Measurements from ENCODE around the gene RASGEF1C.

The RASGEF1C gene

DNA sequence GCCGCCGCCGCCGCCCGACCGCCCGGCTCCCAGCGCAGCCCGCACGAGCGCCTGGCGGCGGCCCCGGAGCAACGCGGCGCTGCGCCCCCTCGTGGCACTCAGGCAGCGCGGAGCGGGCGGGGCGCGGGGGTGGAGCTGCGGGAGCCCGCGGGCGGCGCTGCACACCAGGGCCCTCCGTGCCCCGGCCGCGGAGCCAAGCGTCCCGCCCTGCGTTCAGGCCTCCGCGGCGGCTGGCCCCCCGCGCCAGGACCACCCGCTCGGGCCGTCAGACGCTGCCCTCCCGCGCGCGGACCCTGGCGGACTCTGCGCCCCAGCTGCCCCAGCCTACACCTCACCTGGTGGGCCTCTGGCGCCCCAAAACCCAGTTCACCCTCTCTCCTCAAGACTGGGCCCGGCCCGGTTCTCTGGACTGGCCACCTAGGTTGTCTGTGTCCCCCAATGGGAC lies at the start of gene RASGEF1C:
RASGEF1C (minus strand) TSS at position 75 of the 445 bp plus-strand sequence. CDS start 71,159 bp downstream, outside the sequence.
- no peaks in the 10 kb centered on the region for H3K36me3 ChIP-seq (replicated peaks)
- no peaks in the 10 kb centered on the region for H3K27me3 ChIP-seq (ENCODE audit: low read depth)
- no peaks in the 10 kb centered on the region for H3K9me3 ChIP-seq
- H3K4me3 ChIP-seq: peak within 1 kb of the TSS; percentile 44
- H3K4me1 ChIP-seq: peaks cover 6% of the 10 kb centered on the region; the same call in 1 of the 2 replicates
- in situ Hi-C loops (cut with MboI; ENCODE audit: low sequenced_read_pairs): no loop called here
- DNase-seq (ENCODE audit: low spot score in 2 of 2): peak; percentile 71 to 79

DNA sequence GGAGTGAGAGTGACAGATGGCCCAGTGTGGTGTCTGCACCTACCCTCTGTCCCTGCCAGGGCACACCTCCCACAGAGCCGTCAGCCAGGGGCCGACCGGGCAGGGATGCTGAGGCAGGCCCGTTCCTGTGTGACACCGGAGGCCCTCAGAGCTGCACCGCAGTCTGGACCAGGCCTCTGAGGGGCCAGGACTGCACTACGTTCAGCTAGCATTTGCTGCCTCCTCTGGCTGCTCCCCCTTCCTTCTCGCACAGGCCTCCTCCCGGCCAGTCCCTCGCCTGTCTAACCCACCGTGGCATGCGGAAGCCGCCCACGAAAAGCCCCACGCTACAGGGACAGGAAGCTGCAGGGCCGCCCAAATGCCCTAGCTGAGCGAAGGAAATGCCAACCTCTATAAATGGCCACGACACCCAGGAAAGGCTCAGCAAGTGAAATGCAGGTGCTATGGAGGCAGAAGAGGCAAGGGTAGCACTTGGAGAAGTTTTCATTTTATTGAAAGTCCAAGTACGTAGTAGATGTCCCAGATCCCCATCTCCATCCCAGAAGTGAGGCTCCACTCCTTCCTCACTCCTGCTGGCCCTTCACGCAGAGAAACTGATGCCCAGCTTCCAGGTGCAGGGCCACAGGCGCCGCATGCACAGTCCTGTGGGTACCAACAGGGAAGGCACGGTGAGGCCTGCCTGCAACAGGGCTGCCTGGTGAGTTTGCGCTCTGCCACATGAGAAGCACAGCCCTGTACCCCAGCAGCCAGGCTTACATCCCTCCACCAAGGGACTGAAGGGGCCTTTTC lies 44.2 kb upstream of the RASGEF1C start:
- H3K36me3 ChIP-seq (replicated peaks): peaks cover 45% of the 10 kb centered on the region
- in situ Hi-C loops (cut with MboI; ENCODE audit: low sequenced_read_pairs): no loop called here
- H3K27me3 ChIP-seq (ENCODE audit: low read depth): no peaks in the 10 kb centered on the region
- no peak overlapping the region for H3K4me3 ChIP-seq
- no peaks in the 10 kb centered on the region for H3K4me1 ChIP-seq
- no peak for DNase-seq (ENCODE audit: low spot score in 2 of 2)
- peaks cover 24% of the 10 kb centered on the region for H3K9me3 ChIP-seq

DNA sequence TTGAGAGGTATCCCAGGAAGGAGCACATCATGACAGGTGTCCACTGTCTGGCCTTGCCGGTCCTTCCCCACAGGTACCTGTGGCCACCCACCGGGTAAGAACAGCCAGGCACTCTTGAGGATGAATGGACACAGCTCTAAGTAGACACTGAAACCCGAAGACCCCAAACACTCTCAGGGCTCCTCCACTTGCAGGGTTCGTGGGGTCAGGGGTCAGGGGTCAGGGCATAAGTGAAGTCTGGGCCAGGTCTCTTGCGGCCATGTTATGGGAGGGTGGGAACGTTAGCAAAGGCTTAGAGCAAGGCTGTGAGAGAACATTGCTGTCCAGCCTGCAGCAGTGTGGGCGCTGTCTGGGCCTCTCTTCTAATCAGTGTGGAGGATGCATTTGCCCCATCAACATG lies 42.9 kb upstream of the RASGEF1C start:
- no peak overlapping the region for H3K4me3 ChIP-seq
- no peak for DNase-seq (ENCODE audit: low spot score in 2 of 2)
- peaks cover 24% of the 10 kb centered on the region for H3K9me3 ChIP-seq
- H3K27me3 ChIP-seq (ENCODE audit: low read depth): no peaks in the 10 kb centered on the region
- peaks cover 47% of the 10 kb centered on the region for H3K36me3 ChIP-seq (replicated peaks)
- in situ Hi-C loops (cut with MboI; ENCODE audit: low sequenced_read_pairs): no loop called here
- H3K4me1 ChIP-seq: no peaks in the 10 kb centered on the region

DNA sequence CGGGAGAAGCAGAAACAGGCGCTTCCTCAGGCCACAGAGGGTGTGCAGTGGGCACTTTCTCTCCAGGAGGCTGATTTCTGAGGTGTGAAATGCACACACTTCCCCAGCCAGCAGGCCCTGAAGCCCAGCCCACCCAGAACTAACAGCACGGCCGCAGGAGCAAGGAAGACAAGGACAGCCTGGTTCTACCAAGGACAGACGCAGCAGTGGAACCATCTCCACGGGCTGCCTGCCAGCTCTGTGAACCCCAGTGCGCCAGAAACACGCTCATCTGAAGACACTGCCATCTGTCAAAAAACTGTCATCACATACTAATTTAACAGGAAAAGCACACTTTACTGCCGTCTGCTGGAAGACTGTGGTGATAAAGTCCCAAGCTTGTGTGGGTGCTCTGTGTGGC lies 42.1 kb upstream of the RASGEF1C start:
- peaks cover 24% of the 10 kb centered on the region for H3K9me3 ChIP-seq
- H3K27me3 ChIP-seq (ENCODE audit: low read depth): no peaks in the 10 kb centered on the region
- H3K36me3 ChIP-seq (replicated peaks): peaks cover 47% of the 10 kb centered on the region
- H3K4me1 ChIP-seq: no peaks in the 10 kb centered on the region
- H3K4me3 ChIP-seq: no peak overlapping the region
- DNase-seq (ENCODE audit: low spot score in 2 of 2): no peak
- in situ Hi-C loops (cut with MboI; ENCODE audit: low sequenced_read_pairs): no loop called here

- H3K27me3 ChIP-seq (ENCODE audit: low read depth): no peaks in the 10 kb centered on the region
- DNase-seq (ENCODE audit: low spot score in 2 of 2): no peak
- peaks cover 22% of the 10 kb centered on the region for H3K9me3 ChIP-seq
- no peaks in the 10 kb centered on the region for H3K4me1 ChIP-seq
- H3K36me3 ChIP-seq (replicated peaks): peaks cover 47% of the 10 kb centered on the region
- in situ Hi-C loops (cut with MboI; ENCODE audit: low sequenced_read_pairs): no loop called here
- no peak overlapping the region for H3K4me3 ChIP-seq
These were observed 41.3 kb upstream of the RASGEF1C start for GRCh38 chr5:180250329-180250728.

GRCh38 chr5:180241600-180241999 lies 32.6 kb upstream of the RASGEF1C start:
- no peak for DNase-seq (ENCODE audit: low spot score in 2 of 2)
- in situ Hi-C loops (cut with MboI; ENCODE audit: low sequenced_read_pairs): no loop called here
- Histone ChIP-seq H3K4me1 (no peaks in the 10 kb centered on the region), H3K36me3 (replicated peaks) (peaks cover 27% of the 10 kb centered on the region), H3K4me3 (no peak overlapping the region), H3K27me3 (ENCODE audit: low read depth) (no peaks in the 10 kb centered on the region), H3K9me3 (no peaks in the 10 kb centered on the region)

- H3K4me3 ChIP-seq: no peak overlapping the region
- H3K27me3 ChIP-seq (ENCODE audit: low read depth): no peaks in the 10 kb centered on the region
- no peak for DNase-seq (ENCODE audit: low spot score in 2 of 2)
- H3K36me3 ChIP-seq (replicated peaks): peaks cover 36% of the 10 kb centered on the region
- no peaks in the 10 kb centered on the region for H3K4me1 ChIP-seq
- in situ Hi-C loops (cut with MboI; ENCODE audit: low sequenced_read_pairs): no loop called here
- H3K9me3 ChIP-seq: no peaks in the 10 kb centered on the region
These were observed 29.6 kb upstream of the RASGEF1C start for GRCh38 chr5:180238631-180239030.

- Histone ChIP-seq H3K27me3 (ENCODE audit: low read depth) (no peaks in the 10 kb centered on the region), H3K4me1 (no peaks in the 10 kb centered on the region), H3K36me3 (replicated peaks) (peaks cover 39% of the 10 kb centered on the region), H3K9me3 (no peaks in the 10 kb centered on the region), H3K4me3 (no peak overlapping the region)
- no peak for DNase-seq (ENCODE audit: low spot score in 2 of 2)
- in situ Hi-C loops (cut with MboI; ENCODE audit: low sequenced_read_pairs): no loop called here
These were observed 26.8 kb upstream of the RASGEF1C start for GRCh38 chr5:180235846-180236245.

DNA sequence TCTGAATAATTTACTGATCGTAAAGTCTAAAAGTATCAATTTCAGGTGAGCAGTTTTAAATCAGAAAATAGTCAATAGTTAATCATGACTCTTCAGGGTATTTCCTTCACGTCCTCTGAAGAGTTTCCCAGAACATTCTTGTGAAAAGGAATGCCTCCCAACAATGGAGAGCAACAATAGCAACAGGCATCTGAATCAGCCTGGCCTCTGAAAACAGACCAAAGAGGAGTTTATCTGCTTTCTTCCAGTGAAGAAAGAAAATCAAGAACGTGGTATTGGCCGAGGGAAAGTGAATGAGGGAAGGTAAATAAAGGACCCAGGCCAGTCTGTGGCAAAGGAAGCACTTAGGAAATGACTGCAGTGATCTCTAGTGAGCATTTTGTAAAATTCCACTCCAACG lies 26.1 kb upstream of the RASGEF1C start:
- in situ Hi-C loops (cut with MboI; ENCODE audit: low sequenced_read_pairs): no loop called here
- DNase-seq (ENCODE audit: low spot score in 2 of 2): no peak
- Histone ChIP-seq H3K4me3 (no peak overlapping the region), H3K36me3 (replicated peaks) (peaks cover 31% of the 10 kb centered on the region), H3K27me3 (ENCODE audit: low read depth) (no peaks in the 10 kb centered on the region), H3K9me3 (no peaks in the 10 kb centered on the region), H3K4me1 (no peaks in the 10 kb centered on the region)

- no peak for DNase-seq (ENCODE audit: low spot score in 2 of 2)
- Histone ChIP-seq H3K4me3 (no peak overlapping the region), H3K9me3 (no peaks in the 10 kb centered on the region), H3K27me3 (ENCODE audit: low read depth) (no peaks in the 10 kb centered on the region), H3K4me1 (no peaks in the 10 kb centered on the region), H3K36me3 (replicated peaks) (peaks cover 27% of the 10 kb centered on the region)
- in situ Hi-C loops (cut with MboI; ENCODE audit: low sequenced_read_pairs): no loop called here
These were observed 25.3 kb upstream of the RASGEF1C start for GRCh38 chr5:180234271-180234670.

DNA sequence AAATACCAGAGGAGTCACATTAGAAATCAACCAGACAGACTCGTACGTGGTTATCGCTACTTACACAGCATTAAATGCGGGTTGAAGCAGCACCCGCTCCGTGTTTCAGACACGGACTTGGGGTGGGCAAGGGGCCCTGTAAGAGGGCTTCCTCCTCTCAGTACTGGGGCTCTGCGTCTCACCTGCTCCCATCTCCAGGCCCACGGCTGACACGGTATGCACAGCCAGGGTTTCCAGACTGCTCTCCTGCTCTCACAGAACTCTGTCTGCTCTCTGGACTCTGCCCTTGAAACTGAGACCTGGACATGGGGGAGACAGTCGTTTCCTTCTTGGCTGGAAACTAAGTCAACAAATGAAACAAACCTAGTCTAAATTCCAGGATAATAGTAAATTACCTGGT lies 24.7 kb upstream of the RASGEF1C start:
- Histone ChIP-seq H3K9me3 (no peaks in the 10 kb centered on the region), H3K4me1 (no peaks in the 10 kb centered on the region), H3K27me3 (ENCODE audit: low read depth) (no peaks in the 10 kb centered on the region), H3K36me3 (replicated peaks) (peaks cover 26% of the 10 kb centered on the region), H3K4me3 (no peak overlapping the region)
- in situ Hi-C loops (cut with MboI; ENCODE audit: low sequenced_read_pairs): no loop called here
- DNase-seq (ENCODE audit: low spot score in 2 of 2): no peak

DNA sequence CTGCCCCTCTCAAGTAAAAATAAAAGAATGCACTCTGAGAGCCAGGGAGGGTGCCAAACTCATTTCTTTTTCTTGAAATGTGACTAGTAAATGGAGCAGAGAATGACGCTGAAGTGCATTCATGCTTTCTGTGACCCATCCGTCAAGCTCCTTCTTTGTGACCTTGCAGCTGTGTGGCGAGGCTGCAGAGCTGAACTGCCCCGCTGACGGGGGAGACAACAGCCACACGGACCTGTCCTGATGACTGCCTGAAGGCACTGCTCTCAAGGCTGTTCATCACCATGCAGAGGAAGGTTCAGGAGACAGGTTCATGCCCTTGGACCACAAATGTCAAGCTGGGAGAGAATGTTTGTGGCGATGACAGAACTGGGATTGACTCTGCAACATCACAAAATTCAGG lies 21.0 kb upstream of the RASGEF1C start:
- Histone ChIP-seq H3K4me1 (no peaks in the 10 kb centered on the region), H3K4me3 (no peak overlapping the region), H3K36me3 (replicated peaks) (peaks cover 3% of the 10 kb centered on the region; the same call in 1 of the 2 replicates), H3K27me3 (ENCODE audit: low read depth) (no peaks in the 10 kb centered on the region), H3K9me3 (no peaks in the 10 kb centered on the region)
- in situ Hi-C loops (cut with MboI; ENCODE audit: low sequenced_read_pairs): no loop called here
- no peak for DNase-seq (ENCODE audit: low spot score in 2 of 2)

- H3K27me3 ChIP-seq (ENCODE audit: low read depth): no peaks in the 10 kb centered on the region
- no peak overlapping the region for H3K4me3 ChIP-seq
- no peaks in the 10 kb centered on the region for H3K4me1 ChIP-seq
- no peaks in the 10 kb centered on the region for H3K9me3 ChIP-seq
- no peak for DNase-seq (ENCODE audit: low spot score in 2 of 2)
- H3K36me3 ChIP-seq (replicated peaks): no peaks in the 10 kb centered on the region
- in situ Hi-C loops (cut with MboI; ENCODE audit: low sequenced_read_pairs): no loop called here
These were observed 13.0 kb upstream of the RASGEF1C start for GRCh38 chr5:180222056-180222455.

- Histone ChIP-seq H3K36me3 (replicated peaks) (no peaks in the 10 kb centered on the region), H3K9me3 (no peaks in the 10 kb centered on the region), H3K4me3 (no peak overlapping the region), H3K4me1 (no peaks in the 10 kb centered on the region), H3K27me3 (ENCODE audit: low read depth) (no peaks in the 10 kb centered on the region)
- in situ Hi-C loops (cut with MboI; ENCODE audit: low sequenced_read_pairs): no loop called here
- no peak for DNase-seq (ENCODE audit: low spot score in 2 of 2)
These were observed 8.8 kb upstream of the RASGEF1C start for GRCh38 chr5:180217797-180218196.
